Naive thymus-derived CD4-positive, alpha-beta T cell (primary cell): ENCODE data around the gene LYSMD2. TPM values are rescaled to one million over a fixed set of nuclear protein-coding genes. Genes with fewer than 3 reads are reported as not detected.

Source experiments
- ATAC-seq: fragments of 150-1000 bp; cut with Tn5 transposase; 2 replicates; pipeline ENCODE4 v1.10.0; 2021; ENCODE audit warnings: mild to moderate bottlenecking, moderate library complexity
- CTCF ChIA-PET: fragments of 350-600 bp; sonication (Branson Sonifier 250); formaldehyde crosslinking; loops from one replicate; lab custom pipeline; 2021; ENCODE audit warnings: antibody characterized with exemption; lab: Charles Lee
- POLR2A ChIA-PET: fragments of 350-600 bp; sonication (Branson Sonifier 250); formaldehyde crosslinking; loops from one replicate; lab custom pipeline; 2021; ENCODE audit warnings: antibody characterized with exemption, inconsistent platforms; lab: Charles Lee
- DNase-seq, 9 donors: peaks; one replicate each; pipeline versions ENCODE4 v3.0.0 to v3.0.0-alpha.2; 2020 to 2022; ENCODE audit warnings: mixed read lengths in 1 of 9
- H3K27ac ChIP-seq: one replicate; pipeline ENCODE4 v1.7.0; 2013; ENCODE audit warnings: mild to moderate bottlenecking, low read depth, low read length, moderate library complexity
- H3K27me3 ChIP-seq, 2 donors: one replicate each; pipeline ENCODE4 v1.7.0; 2013; ENCODE audit warnings: low read length in 2 of 2, mild to moderate bottlenecking in 2 of 2, moderate library complexity in 2 of 2; ENCODE audit not compliant: control insufficient read depth in 2 of 2, insufficient read depth in 2 of 2
- H3K36me3 ChIP-seq, 3 experiments: 1 replicate in 2 of 3; 2 replicates in 1 of 3; pipeline ENCODE4 v1.7.0; 2013; ENCODE audit warnings: low read length in 3 of 3, mild to moderate bottlenecking in 3 of 3, moderate library complexity in 1 of 3; ENCODE audit not compliant: insufficient read depth in 3 of 3, control insufficient read depth in 2 of 3
- H3K4me1 ChIP-seq, 2 donors: one replicate each; pipeline ENCODE4 v1.7.0; 2013; ENCODE audit warnings: low read length in 2 of 2, mild to moderate bottlenecking in 2 of 2, moderate library complexity in 1 of 2; ENCODE audit not compliant: control insufficient read depth in 2 of 2, insufficient read depth in 2 of 2
- H3K4me3 ChIP-seq: 2 replicates; pipeline ENCODE4 v1.7.0; 2013; ENCODE audit warnings: mild to moderate bottlenecking, low read length
- H3K9me3 ChIP-seq, 3 experiments: 1 replicate in 2 of 3; 2 replicates in 1 of 3; pipeline ENCODE4 v1.7.0; 2013; ENCODE audit warnings: low read length in 3 of 3; ENCODE audit not compliant: control insufficient read depth in 2 of 3
- H3K27ac Mint-ChIP-seq, 9 donors: one replicate each; pipeline ENCODE4 v1.8.0; 2020 to 2022; ENCODE audit warnings: mixed read lengths in 9 of 9, mild to moderate bottlenecking in 8 of 9, moderate library complexity in 5 of 9, inconsistent platforms in 2 of 9
- H3K27me3 Mint-ChIP-seq, 5 donors: one replicate each; pipeline ENCODE4 v1.8.0; 2021 to 2022; ENCODE audit warnings: mixed read lengths in 5 of 5, mild to moderate bottlenecking in 1 of 5
- H3K36me3 Mint-ChIP-seq, 5 donors: one replicate each; pipeline ENCODE4 v1.8.0; 2020 to 2022; ENCODE audit warnings: mixed read lengths in 5 of 5, mild to moderate bottlenecking in 3 of 5, inconsistent platforms in 1 of 5
- H3K4me1 Mint-ChIP-seq, 7 donors: one replicate each; pipeline ENCODE4 v1.8.0; 2020 to 2022; ENCODE audit warnings: mixed read lengths in 7 of 7, mild to moderate bottlenecking in 3 of 7, inconsistent platforms in 1 of 7
- H3K4me3 Mint-ChIP-seq, 10 donors: one replicate each; pipeline ENCODE4 v1.8.0; 2020 to 2022; ENCODE audit warnings: mild to moderate bottlenecking in 10 of 10, mixed read lengths in 10 of 10, moderate library complexity in 6 of 10, inconsistent platforms in 2 of 10
- H3K9me3 Mint-ChIP-seq, 11 donors: one replicate each; pipeline ENCODE4 v1.8.0; 2020 to 2022; ENCODE audit warnings: mixed read lengths in 11 of 11, mild to moderate bottlenecking in 4 of 11, inconsistent platforms in 1 of 11, moderate library complexity in 1 of 11
- intact Hi-C, 2 donors: fragments of 100-400 bp; cut with micrococcal nuclease; formaldehyde crosslinking; loops; one replicate each; pipeline ENCODE4 v1.15.1; 2023
- polyA plus RNA-seq, 2 donors: library from polyadenylated mRNA; unstranded; fragments of 300-500 nt; fragmentation: Illumina TruSeq; gene quantifications; one replicate each; pipeline ENCODE4 v1.2.3, GENCODE V29; 2021
- total RNA-seq, 6 experiments: library from RNA in 5 of 6; stranded (reverse) in 5 of 6; gene quantifications; 1 replicate in 5 of 6; 2 replicates in 1 of 6; pipeline ENCODE4 v1.2.3 and lab custom pipeline; 2021 to 2026

The LYSMD2 gene
- total and polyA plus RNA-seq, 7 experiments from 2014 or later: 12.5 to 46.8 (median 31.7) TPM

DNA sequence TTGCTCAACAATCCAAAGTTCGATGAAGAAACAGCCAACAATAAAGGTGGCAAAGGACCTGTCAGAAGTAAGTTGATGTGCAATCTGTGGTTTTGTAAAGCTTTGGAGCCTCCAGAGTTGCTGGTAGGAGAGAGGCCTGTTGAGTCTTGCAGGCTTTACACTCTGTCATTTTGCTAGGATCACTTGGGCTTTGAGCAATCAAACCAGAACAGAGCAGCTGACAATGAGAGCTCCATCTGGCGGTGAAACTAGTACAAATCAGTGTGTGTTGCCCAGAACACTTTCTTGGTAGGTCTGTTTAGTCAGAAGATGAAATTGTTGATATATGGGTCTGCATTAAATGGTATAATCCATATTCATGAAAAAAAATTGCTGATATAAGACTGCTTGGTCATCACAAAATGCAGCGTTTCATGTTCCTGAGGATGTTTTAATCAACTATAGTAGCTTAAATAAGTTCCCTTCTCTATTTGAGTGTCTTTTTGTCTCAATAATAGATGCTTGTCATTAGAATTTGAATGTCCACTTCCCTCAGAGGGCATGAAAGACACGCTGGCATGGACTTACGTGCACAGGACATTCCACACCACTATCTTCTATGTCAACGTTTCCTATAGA, 39.6 kb upstream of the LYSMD2 start:
- Mint-ChIP-seq H3K9me3 (peaks cover 0 to 5% (median 0%) of the 10 kb centered on the region in 11 donors), H3K4me3 (no peak overlapping the region), H3K27me3 (no peaks in the 10 kb centered on the region), H3K4me1 (peaks cover 0 to 12% (median 6%) of the 10 kb centered on the region in 7 donors), H3K27ac (no peak overlapping the region), H3K36me3 (peaks cover 1 to 48% (median 22%) of the 10 kb centered on the region in 5 donors)
- Histone ChIP-seq H3K9me3 (no peaks in the 10 kb centered on the region), H3K4me1 (no peaks in the 10 kb centered on the region), H3K4me3 (no peak overlapping the region), H3K27me3 (no peaks in the 10 kb centered on the region), H3K27ac (no peak overlapping the region), H3K36me3 (peaks cover 0 to 30% (median 7%) of the 10 kb centered on the region in 3 experiments)
- ChIA-PET CTCF (interaction anchor here (0.6 to 4.6 kb wide), 26 partner anchors 10 to 614 kb away, joined by 3 to 117 read pairs (median 4); partner anchors contain the start of gene LYSMD2), POLR2A (interaction anchor here (1.1 to 1.8 kb wide), 4 partner anchors 45 to 127 kb away, joined by 3 to 13 read pairs (median 4); no protein-coding TSS in a partner anchor)
- intact Hi-C loops: loop anchor here (1.0 to 10.0 kb wide), 7 partner anchors 26 to 242 kb away; partner anchors contain the start of genes LYSMD2 (in 1 of the 2) and TMOD2 (in 1 of the 2)
- peak in 8 of 9 donors; percentile 37 to 74 (median 64) for DNase-seq
- peak; percentile 86 for ATAC-seq

DNA sequence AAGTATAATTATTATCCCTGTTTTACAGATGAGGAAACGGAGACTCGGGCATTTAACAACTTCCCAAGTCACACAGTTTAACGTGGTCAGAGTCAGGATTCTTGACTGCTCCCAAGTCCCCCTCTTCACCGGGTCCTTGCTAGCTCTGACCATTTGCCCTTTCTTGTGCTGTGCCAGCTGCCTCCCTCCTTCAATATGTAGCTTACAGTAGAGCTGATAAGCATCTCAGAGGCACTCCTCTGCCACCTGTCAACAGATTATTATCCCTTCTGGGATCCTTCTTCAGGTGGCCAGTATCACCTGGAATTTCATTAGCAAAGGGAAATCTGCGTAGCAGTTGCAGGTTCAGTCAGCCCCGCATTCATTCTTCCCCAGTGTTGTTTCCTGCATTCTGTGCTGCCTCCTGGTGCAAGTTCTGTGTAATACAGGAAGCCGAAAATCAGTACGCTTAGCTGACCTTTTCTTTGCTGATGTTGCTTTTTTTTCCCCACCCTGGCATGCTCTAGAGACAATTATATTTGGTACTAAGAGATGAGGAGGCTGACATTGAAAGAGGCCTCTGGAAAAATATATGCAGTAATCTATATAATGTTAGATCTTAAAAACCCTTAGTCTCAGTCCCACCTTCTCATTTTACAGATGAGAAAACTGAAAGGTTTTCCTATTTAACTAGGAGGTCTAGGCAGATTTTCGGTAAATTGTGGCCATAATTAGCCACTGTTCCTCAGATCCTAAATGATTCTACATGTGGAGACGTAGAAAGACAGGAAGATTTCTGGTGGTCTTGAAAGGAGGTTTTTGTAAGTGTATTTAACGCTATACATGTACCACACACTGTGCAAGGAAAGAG, 38.7 kb upstream of the LYSMD2 start:
- Histone ChIP-seq H3K27ac (no peak overlapping the region), H3K9me3 (no peaks in the 10 kb centered on the region), H3K4me3 (no peak overlapping the region), H3K36me3 (peaks cover 0 to 26% (median 0%) of the 10 kb centered on the region in 3 experiments), H3K4me1 (no peaks in the 10 kb centered on the region), H3K27me3 (no peaks in the 10 kb centered on the region)
- DNase-seq (peak; percentile 11 to 61 (median 47)), ATAC-seq (peak; percentile 74)
- no peak overlapping the region for H3K4me3 Mint-ChIP-seq
- POLR2A ChIA-PET: interaction anchor here (1.1 to 2.1 kb wide), 5 partner anchors 39 to 126 kb away, joined by 3 to 13 read pairs (median 4); partner anchors contain the start of gene LYSMD2
- peaks cover 0 to 40% (median 14%) of the 10 kb centered on the region in 5 donors for H3K36me3 Mint-ChIP-seq
- CTCF ChIA-PET: interaction anchor here (0.6 to 4.6 kb wide), 25 partner anchors 9 to 454 kb away, joined by 3 to 117 read pairs (median 6); partner anchors contain the start of genes DMXL2 and LYSMD2
- H3K4me1 Mint-ChIP-seq: peaks cover 0 to 9% (median 6%) of the 10 kb centered on the region in 7 donors
- peak overlapping the region in 1 of 9 donors; percentile 59 for H3K27ac Mint-ChIP-seq
- no peaks in the 10 kb centered on the region for H3K27me3 Mint-ChIP-seq
- intact Hi-C loops: loop anchor here (1.0 to 10.0 kb wide), 7 partner anchors 25 to 241 kb away; partner anchors contain the start of genes LYSMD2 (in 1 of the 2) and TMOD2 (in 1 of the 2)
- no peaks in the 10 kb centered on the region for H3K9me3 Mint-ChIP-seq

DNA sequence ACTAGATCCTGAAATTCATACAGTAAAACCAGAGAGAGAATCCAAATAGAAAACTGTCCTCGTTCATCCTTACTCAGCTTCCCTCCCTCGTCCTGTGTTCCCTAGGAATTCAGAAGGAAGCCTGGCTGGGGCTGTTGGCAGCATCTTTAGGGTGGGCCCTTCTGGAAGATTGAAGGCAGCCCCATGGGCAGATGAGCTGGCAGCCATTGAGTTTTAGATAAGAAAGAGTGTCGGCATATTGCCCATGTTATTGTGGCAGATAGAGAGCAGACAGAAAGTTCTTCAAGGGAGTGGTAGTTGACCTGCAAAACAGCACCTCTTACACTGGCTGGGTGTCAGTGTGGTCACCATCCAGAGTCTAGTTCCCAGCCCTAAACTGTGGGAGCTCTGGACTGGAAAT, 37.5 kb upstream of the LYSMD2 start:
- Histone ChIP-seq H3K9me3 (no peaks in the 10 kb centered on the region), H3K27ac (no peak overlapping the region), H3K4me1 (no peaks in the 10 kb centered on the region), H3K4me3 (no peak overlapping the region), H3K27me3 (no peaks in the 10 kb centered on the region), H3K36me3 (peaks cover 0 to 26% (median 4%) of the 10 kb centered on the region in 3 experiments)
- H3K27ac Mint-ChIP-seq: peak overlapping the region in 1 of 9 donors; percentile 37
- no peak for ATAC-seq
- peaks cover 0 to 13% (median 7%) of the 10 kb centered on the region in 7 donors for H3K4me1 Mint-ChIP-seq
- H3K4me3 Mint-ChIP-seq: no peak overlapping the region
- H3K27me3 Mint-ChIP-seq: no peaks in the 10 kb centered on the region
- H3K9me3 Mint-ChIP-seq: no peaks in the 10 kb centered on the region
- intact Hi-C loops: loop anchor here (5.0 to 10.0 kb wide), 2 partner anchors 238 to 240 kb away; no protein-coding TSS in a partner anchor
- POLR2A ChIA-PET: interaction anchor here (2.1 kb wide), 1 partner anchor 38 kb away, joined by 8 read pairs; the partner anchor contains the start of gene LYSMD2
- DNase-seq: no peak
- peaks cover 4 to 37% (median 16%) of the 10 kb centered on the region in 5 donors for H3K36me3 Mint-ChIP-seq
- CTCF ChIA-PET: interaction anchor here (1.0 to 4.6 kb wide), 8 partner anchors 8 to 153 kb away, joined by 5 to 117 read pairs (median 10); partner anchors contain the start of genes DMXL2 and LYSMD2

DNA sequence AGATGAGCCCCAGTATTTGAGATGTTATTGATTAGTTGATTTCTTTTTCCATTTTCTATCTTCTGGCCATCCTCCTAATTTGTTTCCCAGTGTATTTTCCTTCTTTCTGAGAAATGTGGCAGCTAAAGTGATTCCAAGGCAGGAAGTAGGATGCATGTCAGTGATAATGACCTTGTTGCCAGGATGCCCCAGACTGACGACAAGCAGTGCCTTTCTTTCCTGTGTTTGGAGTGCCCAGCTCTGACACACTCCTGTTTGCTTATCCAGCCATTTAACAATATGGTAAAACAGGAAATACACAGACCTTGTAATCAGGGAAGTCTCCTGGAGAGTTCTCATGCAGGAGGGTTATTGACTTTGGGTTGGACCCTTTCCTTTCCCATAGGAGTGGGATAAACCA, 34.3 kb upstream of the LYSMD2 start:
- Mint-ChIP-seq H3K4me3 (no peak overlapping the region), H3K27ac (peak overlapping the region in 1 of 9 donors; percentile 10), H3K27me3 (no peaks in the 10 kb centered on the region), H3K36me3 (peaks cover 13 to 43% (median 26%) of the 10 kb centered on the region in 5 donors), H3K9me3 (peaks cover 0 to 3% (median 0%) of the 10 kb centered on the region in 11 donors), H3K4me1 (peaks cover 12 to 27% (median 19%) of the 10 kb centered on the region in 7 donors)
- H3K27ac ChIP-seq: no peak overlapping the region
- ATAC-seq (no peak), DNase-seq (no peak)
- H3K27me3 ChIP-seq: no peaks in the 10 kb centered on the region
- H3K36me3 ChIP-seq: peaks cover 0 to 30% (median 4%) of the 10 kb centered on the region in 3 experiments
- H3K9me3 ChIP-seq: no peaks in the 10 kb centered on the region
- peaks cover 3 to 8% of the 10 kb centered on the region in 2 donors for H3K4me1 ChIP-seq
- POLR2A ChIA-PET: interaction anchor here (0.6 kb wide), 1 partner anchor 41 kb away, joined by 3 read pairs; no protein-coding TSS in a partner anchor
- no peak overlapping the region for H3K4me3 ChIP-seq
- intact Hi-C loops: loop anchor here in 1 of 2 donors (10.0 kb wide), 1 partner anchor 237 kb away; no protein-coding TSS in a partner anchor
- CTCF ChIA-PET: interaction anchor here (1.0 to 1.3 kb wide), 2 partner anchors 17 to 122 kb away, joined by 3 to 4 read pairs; no protein-coding TSS in a partner anchor

DNA sequence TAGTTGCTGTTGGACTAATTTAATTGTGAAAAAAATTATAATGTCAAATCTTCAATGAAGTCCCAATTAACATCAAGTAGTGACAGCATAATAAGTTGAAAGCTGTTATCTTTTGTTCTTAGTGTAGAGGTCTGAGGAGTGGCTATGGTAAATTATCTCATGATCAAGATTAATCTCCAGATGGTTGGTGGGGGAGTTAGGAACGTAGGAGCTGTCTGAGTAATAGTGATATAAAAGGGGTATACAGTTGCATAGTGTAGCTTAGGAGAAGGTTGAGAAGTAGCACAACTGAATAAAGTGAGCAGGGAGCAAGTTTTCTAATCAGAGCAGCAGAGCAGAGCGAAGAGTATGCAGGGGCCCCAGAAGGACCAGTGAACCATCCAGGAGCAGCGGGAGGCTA, 33.4 kb upstream of the LYSMD2 start:
- Histone ChIP-seq H3K36me3 (peaks cover 0 to 30% (median 4%) of the 10 kb centered on the region in 3 experiments), H3K4me3 (no peak overlapping the region), H3K9me3 (no peaks in the 10 kb centered on the region), H3K27ac (no peak overlapping the region), H3K4me1 (peaks cover 3 to 8% of the 10 kb centered on the region in 2 donors), H3K27me3 (no peaks in the 10 kb centered on the region)
- intact Hi-C loops: loop anchor here in 1 of 2 donors (10.0 kb wide), 1 partner anchor 236 kb away; no protein-coding TSS in a partner anchor
- Mint-ChIP-seq H3K4me1 (peaks cover 7 to 27% (median 14%) of the 10 kb centered on the region in 7 donors), H3K4me3 (no peak overlapping the region), H3K9me3 (peaks cover 0 to 3% (median 0%) of the 10 kb centered on the region in 11 donors), H3K36me3 (peaks cover 15 to 44% (median 26%) of the 10 kb centered on the region in 5 donors), H3K27ac (peak overlapping the region in 2 of 9 donors; percentile 1 to 37), H3K27me3 (no peaks in the 10 kb centered on the region)
- ChIA-PET CTCF (interaction anchor here (2.4 kb wide), 1 partner anchor 121 kb away, joined by 16 read pairs; no protein-coding TSS in a partner anchor), POLR2A (interaction anchor here (0.7 kb wide), 1 partner anchor 886 kb away, joined by 3 read pairs; no protein-coding TSS in a partner anchor)
- DNase-seq: no peak
- ATAC-seq: no peak
